ENCODE results near the gene ZBTB45. TPM values are rescaled to one million over a fixed set of nuclear protein-coding genes. Genes with fewer than 3 reads are reported as not detected.

ZBTB45 gene
- total RNA-seq, 3 donors from 2014 or later (not counting 1 experiment from before 2014, with no cell fraction given): 9.6 to 12.6 (median 9.8) TPM

GRCh38 chr19:58482372-58482771 is 37.2 kb downstream of the ZBTB45 start:
- no peaks in the 10 kb centered on the region for H3K36me3 Mint-ChIP-seq
- Histone ChIP-seq H3K36me3 (ENCODE audit: control insufficient read depth, insufficient read depth, low read length) (peaks cover 2% of the 10 kb centered on the region), H3K27ac (ENCODE audit: low read length) (no peak overlapping the region), H3K9me3 (ENCODE audit: control insufficient read depth, insufficient read depth, low read length) (no peaks in the 10 kb centered on the region), H3K4me3 (ENCODE audit: low read length) (no peak overlapping the region), H3K27me3 (ENCODE audit: control insufficient read depth, insufficient read depth, low read length) (no peaks in the 10 kb centered on the region), H3K4me1 (ENCODE audit: control insufficient read depth, insufficient read depth, low read length) (no peaks in the 10 kb centered on the region)
- H3K27me3 Mint-ChIP-seq (ENCODE audit: low read depth in 2 of 2): no peaks in the 10 kb centered on the region
- DNase-seq (no peak), ATAC-seq (no peak)
- WGBS (ENCODE audit: insufficient coverage): 75% methylated on average over 7 of the region's 7 CpGs
- intact Hi-C loops (cut with micrococcal nuclease): no loop called here
- no peak overlapping the region for H3K4me3 Mint-ChIP-seq
- H3K4me1 Mint-ChIP-seq: no peaks in the 10 kb centered on the region
- no peaks in the 10 kb centered on the region for H3K9me3 Mint-ChIP-seq
- no peak for TF ChIP-seq CTCF (IDR thresholded peaks at IDR 0.05)
- no peak overlapping the region for H3K27ac Mint-ChIP-seq

- no peak for TF ChIP-seq CTCF (IDR thresholded peaks at IDR 0.05)
- Mint-ChIP-seq H3K4me3 (no peak overlapping the region), H3K4me1 (peaks cover 8 to 9% of the 10 kb centered on the region in 2 donors), H3K36me3 (no peaks in the 10 kb centered on the region), H3K27ac (no peak overlapping the region), H3K27me3 (ENCODE audit: low read depth in 2 of 2) (no peaks in the 10 kb centered on the region), H3K9me3 (no peaks in the 10 kb centered on the region)
- no peak overlapping the region for H3K27ac ChIP-seq (ENCODE audit: low read length)
- no peaks in the 10 kb centered on the region for H3K27me3 ChIP-seq (ENCODE audit: control insufficient read depth, insufficient read depth, low read length)
- H3K9me3 ChIP-seq (ENCODE audit: control insufficient read depth, insufficient read depth, low read length): no peaks in the 10 kb centered on the region
- H3K36me3 ChIP-seq (ENCODE audit: control insufficient read depth, insufficient read depth, low read length): peaks cover 2% of the 10 kb centered on the region
- 55% methylated on average over 1 of the region's 2 CpGs for WGBS (ENCODE audit: insufficient coverage)
- peaks cover 12% of the 10 kb centered on the region for H3K4me1 ChIP-seq (ENCODE audit: control insufficient read depth, insufficient read depth, low read length)
- H3K4me3 ChIP-seq (ENCODE audit: low read length): no peak overlapping the region
- ATAC-seq (no peak), DNase-seq (no peak)
- intact Hi-C loops (cut with micrococcal nuclease): no loop called here
These were observed 38.8 kb downstream of the ZBTB45 start for GRCh38 chr19:58480831-58481230.

- no peak overlapping the region for H3K27ac ChIP-seq (ENCODE audit: low read length)
- peaks cover 2% of the 10 kb centered on the region for H3K36me3 ChIP-seq (ENCODE audit: control insufficient read depth, insufficient read depth, low read length)
- WGBS (ENCODE audit: insufficient coverage): 94% methylated on average over 20 of the region's 20 CpGs
- Mint-ChIP-seq H3K9me3 (no peaks in the 10 kb centered on the region), H3K4me3 (no peak overlapping the region), H3K27ac (no peak overlapping the region), H3K27me3 (ENCODE audit: low read depth in 2 of 2) (no peaks in the 10 kb centered on the region), H3K4me1 (peaks cover 8 to 13% of the 10 kb centered on the region in 2 donors), H3K36me3 (no peaks in the 10 kb centered on the region)
- TF ChIP-seq CTCF (IDR thresholded peaks at IDR 0.05): no peak
- peaks cover 14% of the 10 kb centered on the region for H3K4me1 ChIP-seq (ENCODE audit: control insufficient read depth, insufficient read depth, low read length)
- H3K4me3 ChIP-seq (ENCODE audit: low read length): no peak overlapping the region
- no peak for DNase-seq
- no peaks in the 10 kb centered on the region for H3K27me3 ChIP-seq (ENCODE audit: control insufficient read depth, insufficient read depth, low read length)
- ATAC-seq: no peak
- no peaks in the 10 kb centered on the region for H3K9me3 ChIP-seq (ENCODE audit: control insufficient read depth, insufficient read depth, low read length)
- intact Hi-C loops (cut with micrococcal nuclease): no loop called here
These were observed 39.2 kb downstream of the ZBTB45 start for GRCh38 chr19:58480481-58480830.

GRCh38 chr19:58479736-58480480 is 39.7 kb downstream of the ZBTB45 start:
- Histone ChIP-seq H3K27ac (ENCODE audit: low read length) (no peak overlapping the region), H3K36me3 (ENCODE audit: control insufficient read depth, insufficient read depth, low read length) (peaks cover 2% of the 10 kb centered on the region), H3K4me1 (ENCODE audit: control insufficient read depth, insufficient read depth, low read length) (peaks cover 19% of the 10 kb centered on the region), H3K4me3 (ENCODE audit: low read length) (no peak overlapping the region), H3K27me3 (ENCODE audit: control insufficient read depth, insufficient read depth, low read length) (no peaks in the 10 kb centered on the region), H3K9me3 (ENCODE audit: control insufficient read depth, insufficient read depth, low read length) (no peaks in the 10 kb centered on the region)
- no peaks in the 10 kb centered on the region for H3K27me3 Mint-ChIP-seq (ENCODE audit: low read depth in 2 of 2)
- no peaks in the 10 kb centered on the region for H3K36me3 Mint-ChIP-seq
- peaks cover 8 to 18% of the 10 kb centered on the region in 2 donors for H3K4me1 Mint-ChIP-seq
- intact Hi-C loops (cut with micrococcal nuclease): no loop called here
- H3K27ac Mint-ChIP-seq: no peak overlapping the region
- ATAC-seq (no peak), DNase-seq (no peak)
- no peak overlapping the region for H3K4me3 Mint-ChIP-seq
- no peak for TF ChIP-seq CTCF (IDR thresholded peaks at IDR 0.05)
- no peaks in the 10 kb centered on the region for H3K9me3 Mint-ChIP-seq
- WGBS (ENCODE audit: insufficient coverage): 89% methylated on average over 28 of the region's 28 CpGs

All from natural killer cell (primary cell).